Activated CD4-positive, CD25-positive, alpha-beta regulatory T cell treated with anti-CD3 and anti-CD28 coated beads, Interleukin-2, amount 50 U/mL, for 16 hours (primary cell): ENCODE results near the gene OSBPL1A.
"Not testable (repeated sequence)": the region's sequence is repeated elsewhere in the genome, so short reads cannot be mapped to it uniquely, and the experiment has no call there.

Experiments
- DNase-seq: peaks from one replicate; pipeline ENCODE4 v3.0.0-alpha.2; 2020; ENCODE audit warnings: low read depth, low spot score

The OSBPL1A gene

GRCh38 chr18:24397131-24397693, 412 bp downstream of the OSBPL1A start:
- DNase-seq = no peak

- DNase-seq = no peak
Observed at GRCh38 chr18:24396082-24396633, 1.5 kb downstream of the OSBPL1A start.

- no peak for DNase-seq
Observed at GRCh38 chr18:24395049-24395795, 2.4 kb downstream of the OSBPL1A start.

DNA sequence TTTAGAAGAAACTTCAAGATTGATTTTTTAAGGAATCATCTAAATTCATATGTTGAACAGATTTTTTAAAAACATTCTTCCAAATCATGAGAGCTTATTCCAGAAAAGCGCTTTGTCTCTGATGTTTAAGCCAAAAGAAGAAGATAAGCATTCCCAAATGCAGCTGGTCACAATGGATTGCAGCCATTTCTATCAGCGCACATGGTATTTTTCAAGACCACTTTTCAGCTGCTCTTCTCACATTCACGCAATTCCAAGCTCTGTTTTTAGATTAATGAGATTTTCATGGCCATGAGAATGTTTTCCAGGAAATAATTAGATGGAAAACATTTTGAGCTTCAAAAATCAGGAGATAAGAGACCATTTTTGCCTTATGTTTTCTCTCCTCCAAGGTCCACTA, 8.7 kb downstream of the OSBPL1A start:
- DNase-seq = no peak

DNA sequence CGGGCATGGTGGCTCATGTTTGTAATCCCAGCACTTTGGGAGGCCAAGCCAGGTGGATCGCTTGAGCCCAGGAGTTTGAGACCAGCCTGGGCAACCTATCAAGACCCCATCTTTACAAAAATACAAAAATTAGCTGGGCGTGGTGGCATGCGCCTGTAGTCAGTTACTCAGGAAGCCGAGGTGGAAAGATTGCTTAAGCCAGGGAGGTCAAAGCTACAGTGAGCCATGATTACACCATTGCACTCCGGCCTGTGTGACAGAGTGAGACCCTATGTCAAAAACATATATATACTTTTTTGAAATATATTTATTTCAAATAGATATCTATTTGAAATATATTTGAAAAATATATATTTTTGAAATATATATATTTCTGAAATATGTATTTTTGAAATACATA, 10.9 kb downstream of the OSBPL1A start:
- DNase-seq = no peak

GRCh38 chr18:24381126-24381525, 16.5 kb downstream of the OSBPL1A start:
- no peak for DNase-seq

DNA sequence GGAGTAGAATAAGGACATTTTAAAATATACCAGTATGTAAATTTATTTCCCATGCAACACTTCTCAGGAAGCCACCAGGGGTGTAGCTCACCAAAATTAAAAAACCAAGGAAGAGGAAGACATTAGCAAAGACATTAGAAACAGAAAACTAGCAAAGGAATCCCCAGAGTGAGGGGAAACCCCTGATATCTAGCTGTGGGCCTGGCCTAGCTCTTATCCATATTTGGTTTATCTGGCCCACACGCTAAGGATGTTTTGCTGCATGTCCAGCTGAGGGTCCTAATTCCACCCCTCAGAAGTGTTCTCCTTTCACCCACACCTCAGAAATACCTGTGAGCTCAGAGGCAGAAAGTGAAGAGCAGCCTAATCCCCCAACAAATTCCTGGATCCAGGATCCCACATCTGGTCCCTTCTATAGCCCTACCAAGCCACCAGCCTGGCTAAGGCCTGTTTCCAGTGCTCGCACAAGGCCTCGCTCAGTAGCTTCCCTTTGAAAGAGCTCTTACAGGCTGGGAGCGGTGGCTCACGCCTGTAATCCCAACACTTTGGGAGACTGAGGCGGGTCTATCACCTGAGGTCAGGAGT, 17.4 kb downstream of the OSBPL1A start:
- DNase-seq = no peak

DNA sequence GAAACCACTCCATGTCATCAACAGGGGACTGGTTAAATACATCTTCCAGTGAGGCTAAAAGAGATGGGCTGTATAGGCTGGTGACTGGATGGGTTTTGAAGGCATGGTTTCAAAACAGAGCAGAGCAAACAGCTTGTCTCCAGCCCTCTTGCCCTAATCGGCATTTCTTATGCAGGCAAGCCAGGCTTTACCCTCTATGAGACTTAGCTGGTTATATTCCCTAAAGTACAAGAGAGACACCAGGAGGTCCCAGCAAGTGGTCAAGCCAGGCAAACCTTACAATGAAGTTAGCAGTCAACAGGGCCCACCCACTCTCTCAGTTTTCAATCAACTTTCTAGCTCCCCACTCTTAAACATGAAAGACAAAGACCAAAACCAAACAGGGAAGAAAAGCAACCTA, 19.0 kb downstream of the OSBPL1A start:
- no peak for DNase-seq

DNA sequence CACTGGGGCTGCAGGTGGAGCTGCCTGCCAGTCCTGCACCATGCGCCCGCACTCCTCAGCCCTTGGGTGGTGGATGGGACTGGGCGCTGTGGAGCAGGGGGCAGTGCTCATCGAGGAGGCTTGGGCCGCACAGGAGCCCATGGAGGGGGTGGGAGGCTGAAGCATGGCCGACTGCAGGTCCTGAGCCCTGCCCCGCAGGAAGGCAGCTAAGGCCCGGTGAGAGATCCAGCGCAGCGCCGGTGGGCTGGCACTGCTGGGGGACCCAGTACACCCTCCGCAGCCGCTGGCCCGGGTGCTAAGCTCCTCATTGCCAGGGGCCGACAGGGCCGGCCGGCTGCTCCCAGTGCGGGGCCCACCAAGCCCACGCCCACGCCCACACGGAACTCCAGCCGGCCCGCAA, 21.1 kb downstream of the OSBPL1A start:
- not testable (repeated sequence) for DNase-seq

- DNase-seq = no peak
Observed at GRCh38 chr18:24373328-24373727, 24.3 kb downstream of the OSBPL1A start.

- DNase-seq = no peak
Observed at GRCh38 chr18:24372279-24372872, 25.2 kb downstream of the OSBPL1A start.

GRCh38 chr18:24370120-24370519, 27.5 kb downstream of the OSBPL1A start:
- DNase-seq = no peak

DNA sequence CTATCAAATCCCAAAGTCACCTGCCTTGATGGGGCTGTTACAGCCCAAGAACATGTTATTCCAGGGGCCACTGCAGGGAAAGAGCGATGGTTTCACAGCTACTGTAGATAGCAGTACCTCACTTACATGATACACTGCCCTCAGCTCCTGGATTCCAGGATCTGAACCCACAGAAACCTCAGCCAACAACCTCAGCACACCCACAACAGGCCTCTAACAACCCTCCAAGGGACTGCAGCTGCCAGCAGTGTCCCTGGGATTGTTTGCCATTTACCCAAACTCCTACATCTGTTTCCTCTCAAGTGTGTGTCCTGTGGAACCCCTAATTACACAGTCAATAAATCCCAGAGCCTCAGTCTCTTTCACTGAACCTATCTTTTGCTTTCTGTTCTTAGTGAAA, 28.2 kb downstream of the OSBPL1A start:
- no peak for DNase-seq

- peak; percentile 5 for DNase-seq
Observed at GRCh38 chr18:24368749-24369148, 28.9 kb downstream of the OSBPL1A start.

- DNase-seq = no peak
Observed at GRCh38 chr18:24366328-24366727, 31.3 kb downstream of the OSBPL1A start.

- DNase-seq = no peak
Observed at GRCh38 chr18:24364177-24364576, 33.4 kb downstream of the OSBPL1A start.

DNA sequence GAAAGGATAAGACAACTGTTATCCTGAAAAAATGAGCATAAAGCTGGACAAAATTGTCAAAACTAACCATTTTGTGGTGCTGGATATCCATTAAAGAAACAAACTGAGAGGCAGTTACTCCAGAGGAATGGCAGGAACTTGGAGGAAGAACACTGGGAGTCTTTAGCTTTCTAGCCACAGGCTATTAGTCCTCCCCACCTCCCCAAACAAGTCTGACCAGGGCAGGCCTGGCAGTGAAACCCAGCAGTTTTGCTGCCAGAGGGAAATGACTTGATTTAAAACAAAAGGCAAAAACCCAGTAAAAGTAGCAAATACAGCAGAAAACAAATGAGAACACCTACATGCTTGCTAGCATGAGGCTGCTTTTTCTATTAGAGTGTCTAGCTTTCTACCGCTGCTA, 34.9 kb downstream of the OSBPL1A start:
- DNase-seq = no peak

GRCh38 chr18:24359787-24360530, 37.7 kb downstream of the OSBPL1A start:
- not testable (repeated sequence) for DNase-seq

DNA sequence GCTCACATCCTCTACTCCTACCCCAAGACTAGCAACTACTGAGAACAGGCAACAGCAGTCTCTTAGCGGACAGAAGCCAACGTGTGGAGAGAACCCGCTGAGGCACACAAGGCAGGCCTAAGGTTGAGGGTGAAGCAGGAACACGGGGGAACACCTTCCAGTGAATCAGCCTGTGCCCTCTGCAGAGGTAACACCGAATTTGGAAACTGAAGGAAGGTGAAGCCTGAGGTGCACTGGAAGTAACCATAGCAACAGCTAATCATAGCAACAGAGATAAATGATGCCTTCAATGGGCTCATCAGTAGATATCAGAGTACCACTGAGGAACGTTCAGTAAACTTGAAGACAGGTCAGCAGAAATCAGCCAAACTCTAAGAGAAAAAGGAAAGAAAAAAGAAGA, 43.3 kb downstream of the OSBPL1A start:
- no peak for DNase-seq

- no peak for DNase-seq
Observed at GRCh38 chr18:24346254-24346653, 51.4 kb downstream of the OSBPL1A start.

- DNase-seq = no peak
Observed at GRCh38 chr18:24344509-24344908, 53.1 kb downstream of the OSBPL1A start.

GRCh38 chr18:24342347-24342746, 55.3 kb downstream of the OSBPL1A start:
- DNase-seq = no peak
